Stimulated activated CD8-positive, alpha-beta memory T cell treated with anti-CD3 and anti-CD28 coated beads, Interleukin-15, amount 100 ng/mL, for 24 hours (primary cell): ENCODE measurements around the gene RGS10.

Experiments
- DNase-seq: peaks from one replicate; pipeline ENCODE4 v3.0.0-alpha.2; 2020; ENCODE audit warnings: low read depth

RGS10 gene

GRCh38 chr10:119496273-119496672 is 46.2 kb downstream of the RGS10 start:
- no peak for DNase-seq

- DNase-seq: no peak
Observed at GRCh38 chr10:119495545-119495944, 47.0 kb downstream of the RGS10 start.

DNA sequence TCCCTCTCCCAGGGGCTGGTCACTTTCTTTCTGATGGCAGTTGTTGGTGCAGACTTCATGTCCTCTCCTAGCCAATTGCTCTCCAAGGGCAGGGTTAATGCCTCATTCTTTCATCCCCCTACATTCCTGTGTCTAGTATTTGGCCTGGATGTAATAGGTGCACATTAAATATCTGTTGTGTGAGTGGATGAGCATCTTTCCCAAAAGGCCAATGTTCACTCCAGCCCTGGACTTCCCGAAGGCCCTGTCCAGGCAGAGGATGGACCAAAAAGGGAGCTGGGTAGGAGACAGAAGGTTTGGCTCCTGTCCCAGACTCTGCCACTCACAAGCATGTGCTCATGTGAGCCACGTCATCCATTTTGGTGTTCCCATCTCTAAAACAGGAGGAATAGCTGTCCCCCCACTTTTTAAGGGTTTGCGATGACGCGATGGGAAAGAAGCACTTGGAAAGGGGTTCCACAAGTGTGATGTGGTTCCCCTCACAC is 47.5 kb downstream of the RGS10 start:
- no peak for DNase-seq

DNA sequence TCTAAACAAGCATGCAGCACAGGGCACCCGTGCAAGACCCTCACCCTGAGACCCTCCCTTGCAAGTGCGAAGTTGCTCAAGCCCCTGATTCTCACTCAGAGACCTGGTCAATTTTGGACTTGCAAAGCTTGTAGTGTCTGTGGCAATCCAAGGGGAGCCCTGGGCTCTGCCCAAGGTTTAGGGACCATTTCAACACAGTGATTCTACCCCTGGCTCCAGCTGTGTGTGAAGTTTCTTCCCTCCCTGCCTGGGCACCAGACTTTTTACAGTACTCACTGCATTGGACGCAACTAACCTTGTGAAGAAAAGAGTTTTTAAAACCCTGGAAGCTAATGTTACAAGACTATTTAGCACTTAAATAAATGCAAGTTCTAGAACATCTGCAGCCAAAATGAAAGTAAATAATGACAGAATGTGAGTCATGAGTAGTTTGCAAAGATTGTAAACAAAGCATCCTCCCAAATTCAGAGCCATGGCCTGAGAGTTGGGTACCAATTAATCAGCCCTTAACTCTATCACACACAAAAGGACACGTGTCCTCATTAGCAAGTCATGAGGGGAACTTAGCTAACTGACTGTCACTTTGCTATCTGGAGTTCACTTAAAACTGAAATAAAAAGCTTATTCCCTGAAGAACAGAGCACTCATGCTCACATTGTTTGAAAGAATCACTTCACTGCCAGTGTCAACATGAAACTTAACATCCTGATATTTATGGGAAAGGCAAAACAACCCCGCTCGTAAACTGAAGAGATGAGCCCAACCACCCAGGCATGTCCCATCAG is 48.1 kb downstream of the RGS10 start:
- DNase-seq: no peak

DNA sequence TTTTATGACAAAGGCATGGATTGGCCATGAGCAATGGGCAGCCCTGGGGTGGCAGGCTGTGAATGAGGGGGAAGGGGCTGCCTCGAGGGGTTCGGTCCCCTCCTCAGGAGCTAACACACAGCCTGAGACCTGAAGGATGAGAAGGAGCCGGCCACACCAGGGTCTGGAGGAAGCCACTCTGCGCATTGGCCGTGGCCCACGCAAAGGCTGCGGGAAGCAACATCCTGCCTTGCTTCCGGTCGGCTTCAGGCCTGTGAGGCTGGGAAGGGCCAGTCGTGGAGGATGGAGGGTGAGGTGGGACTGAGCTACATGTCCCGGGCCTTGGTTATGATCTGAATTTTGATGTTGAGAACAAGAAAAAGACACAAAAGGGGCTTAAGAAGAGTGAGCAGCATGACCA is 49.4 kb downstream of the RGS10 start:
- no peak for DNase-seq

GRCh38 chr10:119491966-119492757 is 50.4 kb downstream of the RGS10 start:
- DNase-seq: no peak

- DNase-seq: no peak
Observed at GRCh38 chr10:119489991-119490326, 52.6 kb downstream of the RGS10 start.

- no peak for DNase-seq
Observed at GRCh38 chr10:119488675-119489074, 53.8 kb downstream of the RGS10 start.

DNA sequence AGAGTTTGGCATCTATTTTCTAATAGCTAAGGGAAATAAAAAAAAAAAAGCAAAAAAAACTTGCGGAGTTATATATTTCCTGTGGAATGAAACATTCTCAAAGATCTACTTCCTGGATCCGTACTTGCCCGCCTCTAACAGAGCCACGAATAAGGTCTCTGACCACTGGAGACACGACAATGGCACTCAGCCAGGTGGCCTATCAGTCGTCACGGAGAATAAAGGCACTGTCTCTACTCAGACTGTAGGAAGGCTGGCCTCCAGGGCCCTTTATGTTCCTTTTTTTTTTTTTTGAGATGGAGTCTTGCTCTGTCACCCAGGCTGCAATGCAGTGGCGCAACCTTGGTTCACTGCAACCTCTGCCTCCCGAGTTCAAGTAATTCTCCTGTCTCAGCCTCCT is 58.7 kb downstream of the RGS10 start:
- DNase-seq: no peak

DNA sequence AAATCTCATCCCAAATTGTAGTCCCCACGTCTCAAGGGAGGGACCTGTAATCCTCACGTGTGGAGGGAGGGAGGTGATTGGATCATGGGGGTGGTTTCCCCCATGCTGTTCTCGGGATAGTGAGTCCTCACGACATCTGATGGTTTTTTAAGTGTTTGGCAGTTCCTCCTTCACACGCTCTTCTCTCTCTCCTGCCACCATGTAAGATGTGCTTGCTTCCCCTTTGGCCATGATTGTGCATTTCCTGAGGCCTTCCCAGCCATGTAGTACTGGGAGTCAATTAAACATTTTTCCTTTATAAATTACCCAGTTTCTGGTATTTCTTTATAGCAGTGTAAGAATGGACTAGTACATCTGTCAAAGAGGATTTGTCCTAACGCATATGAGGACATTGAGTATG is 59.5 kb downstream of the RGS10 start:
- DNase-seq: no peak

- no peak for DNase-seq
Observed at GRCh38 chr10:119481781-119482426, 60.6 kb downstream of the RGS10 start.

DNA sequence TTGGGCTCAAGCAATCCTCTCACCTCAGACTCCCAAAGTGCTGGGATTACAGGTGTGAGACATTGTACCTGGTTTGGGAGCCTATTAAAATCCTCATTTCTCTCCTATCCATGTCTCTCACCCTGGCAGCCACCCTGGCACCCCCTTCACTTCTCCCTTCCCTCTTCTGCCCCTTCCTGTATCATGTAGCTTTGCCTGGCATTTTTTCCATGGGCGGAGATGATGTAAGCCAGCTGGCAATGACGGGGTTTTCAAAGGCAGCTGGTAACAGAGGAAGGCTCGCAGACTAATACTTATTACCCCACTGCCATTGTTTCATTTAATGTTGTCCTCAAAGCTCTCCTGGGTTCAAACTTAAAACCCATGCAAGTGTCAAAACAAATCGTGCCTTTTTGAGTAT is 61.9 kb downstream of the RGS10 start:
- no peak for DNase-seq

GRCh38 chr10:119479532-119479931 is 63.0 kb downstream of the RGS10 start:
- no peak for DNase-seq

DNA sequence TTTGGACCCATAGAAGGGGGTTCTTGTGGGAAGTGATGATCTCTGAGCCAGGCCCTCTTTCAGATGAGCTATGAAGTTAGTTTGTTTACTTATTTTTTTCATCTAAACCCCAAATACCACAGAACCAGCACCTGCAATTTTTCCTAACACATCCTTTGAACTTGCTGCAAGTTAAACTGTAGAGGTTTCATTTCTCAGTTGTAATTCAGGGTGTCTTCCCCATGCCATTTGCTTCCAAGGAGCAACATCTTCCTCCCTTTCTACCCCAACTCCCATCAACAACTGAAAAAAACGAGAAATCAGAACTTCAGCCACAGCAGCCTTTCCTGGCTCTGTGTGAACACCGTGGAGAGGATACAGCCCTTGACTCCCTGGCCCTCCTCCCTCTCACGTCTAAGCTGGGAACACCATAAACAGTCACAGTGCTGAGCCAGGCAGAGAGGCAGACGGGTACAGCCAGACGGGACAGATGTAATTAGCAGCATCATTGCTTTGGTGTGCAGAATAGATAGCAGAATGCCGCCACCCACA is 63.6 kb downstream of the RGS10 start:
- no peak for DNase-seq

GRCh38 chr10:119478111-119478802 is 64.3 kb downstream of the RGS10 start:
- DNase-seq: no peak

- no peak for DNase-seq
Observed at GRCh38 chr10:119477444-119477843, 65.1 kb downstream of the RGS10 start.

DNA sequence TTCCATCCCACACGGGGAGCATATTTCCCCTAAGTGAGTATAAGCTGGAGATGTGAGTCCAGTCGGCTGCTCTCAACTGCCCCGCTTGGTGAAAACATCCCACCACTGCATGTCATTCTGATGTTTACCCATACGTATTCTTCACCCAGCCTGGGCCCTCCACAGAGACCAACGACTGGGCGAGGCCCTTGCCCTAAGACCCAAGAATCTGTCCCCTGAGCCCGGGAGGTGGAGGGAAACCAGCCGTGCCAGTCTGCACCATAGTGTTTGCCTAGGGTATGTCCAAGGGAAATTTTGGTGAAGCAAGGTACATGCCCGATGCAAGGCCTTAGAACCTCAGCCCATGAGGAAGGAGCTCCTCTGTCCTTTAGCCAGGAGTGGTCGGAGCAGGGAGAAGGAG is 67.9 kb downstream of the RGS10 start:
- no peak for DNase-seq

DNA sequence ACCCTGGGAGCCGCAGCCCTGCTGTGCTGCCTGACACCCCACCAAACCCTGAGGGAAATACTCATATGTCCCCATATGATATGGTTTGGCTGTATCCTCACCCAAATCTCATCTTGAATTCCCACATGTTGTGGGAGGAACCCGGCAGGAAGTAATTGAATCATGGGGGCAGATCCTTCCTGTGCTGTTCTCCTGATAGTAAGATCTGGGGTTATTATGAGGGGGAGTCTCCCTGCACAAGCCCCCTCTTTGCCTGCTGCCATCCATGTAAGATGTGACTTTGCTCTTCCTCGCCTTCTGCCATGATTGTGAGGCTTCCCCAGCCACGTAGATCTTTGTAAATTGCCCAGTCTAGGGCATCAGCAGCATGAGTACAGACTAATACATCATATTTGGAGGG is 68.7 kb downstream of the RGS10 start:
- no peak for DNase-seq

- DNase-seq: no peak
Observed at GRCh38 chr10:119470920-119471702, 71.4 kb downstream of the RGS10 start.

GRCh38 chr10:119469846-119470245 is 72.7 kb downstream of the RGS10 start:
- no peak for DNase-seq

- no peak for DNase-seq
Observed at GRCh38 chr10:119469325-119469707, 73.2 kb downstream of the RGS10 start.
